SU-DHL-6 (cell line): ENCODE data around the gene SMURF1.

ENCODE experiments used
- H2AFZ ChIP-seq: fragments of 200-600 bp; sonication (generic); 2 replicates; pipeline ENCODE4 v1.6.1; 2014; ENCODE audit warnings: low read depth, mild to moderate bottlenecking, moderate library complexity, mixed read lengths, antibody characterized with exemption, low read length; ENCODE audit not compliant: severe bottlenecking
- H3F3A ChIP-seq: fragments of 200-600 bp; shearing (Covaris generic); 2 replicates; pipeline ENCODE4 v1.6.0; 2016; ENCODE audit warnings: antibody characterized with exemption, mild to moderate bottlenecking; ENCODE audit not compliant: insufficient read depth
- H3K27ac ChIP-seq: fragments of 200-600 bp; sonication (generic); 2 replicates; pipeline ENCODE4 v1.5.1; 2016; ENCODE audit warnings: low read depth, mild to moderate bottlenecking, low read length, moderate library complexity, mixed read lengths
- H3K27me3 ChIP-seq: fragments of 200-600 bp; sonication (generic), shearing (Covaris generic); 2 replicates; pipeline ENCODE4 v1.6.0; 2014; ENCODE audit warnings: mild to moderate bottlenecking, low read length
- H3K36me3 ChIP-seq: fragments of 200-600 bp; sonication (generic); 2 replicates; pipeline ENCODE4 v1.6.1; 2014; ENCODE audit warnings: mild to moderate bottlenecking, low read length, mixed read lengths
- H3K4me2 ChIP-seq: fragments of 300-600, 200-600 bp; shearing (Covaris generic), sonication (generic); 2 replicates; pipeline ENCODE4 v1.6.0; 2014; ENCODE audit warnings: low read length, low read depth, mild to moderate bottlenecking; ENCODE audit not compliant: poor library complexity, severe bottlenecking
- H3K4me3 ChIP-seq: fragments of 200-600 bp; sonication (generic); 2 replicates; pipeline ENCODE4 v1.5.1; 2014; ENCODE audit warnings: antibody characterized with exemption, low read length, mild to moderate bottlenecking, mixed read lengths; ENCODE audit not compliant: insufficient read depth, poor library complexity, severe bottlenecking
- H3K79me2 ChIP-seq: fragments of 200-600 bp; sonication (generic); 2 replicates; pipeline ENCODE4 v1.6.1; 2014; ENCODE audit warnings: mild to moderate bottlenecking, low read length, moderate library complexity; ENCODE audit not compliant: insufficient read depth
- H3K9ac ChIP-seq: fragments of 200-600 bp; sonication (generic); 2 replicates; pipeline ENCODE4 v1.7.0; 2014; ENCODE audit warnings: mild to moderate bottlenecking, low read length
- H3K9me2 ChIP-seq: fragments of 200-600 bp; sonication (generic); replicated peaks from 2 replicates; pipeline ENCODE4 v1.6.1; 2014; ENCODE audit warnings: low read length; ENCODE audit not compliant: insufficient read depth
- H3K9me3 ChIP-seq: fragments of 200-600 bp; sonication (generic); 2 replicates; pipeline ENCODE4 v1.6.1; 2014; ENCODE audit warnings: low read length, mixed read lengths; ENCODE audit not compliant: insufficient read depth
- H4K20me1 ChIP-seq: fragments of 200-600 bp; sonication (generic); 2 replicates; pipeline ENCODE4 v1.6.1; 2014; ENCODE audit warnings: low read depth, mild to moderate bottlenecking, antibody characterized with exemption, low read length, moderate library complexity, mixed read lengths
- CTCF ChIP-seq: fragments of 200-600 bp; sonication (generic); IDR thresholded peaks from one replicate; pipeline ENCODE4 v1.5.1; 2017; ENCODE audit warnings: antibody characterized with exemption, mild to moderate bottlenecking, low read length, moderate library complexity; ENCODE audit not compliant: insufficient read depth, poor library complexity, severe bottlenecking
- EZH2phosphoT487 ChIP-seq: fragments of 200-600 bp; sonication (generic), shearing (Covaris generic); conservative IDR thresholded peaks from 2 replicates; pipeline ENCODE4 v1.6.1; 2018; ENCODE audit warnings: mild to moderate bottlenecking, antibody characterized with exemption, low read length, moderate library complexity, mixed read lengths

Gene SMURF1

GRCh38 chr7:99038086-99038855 lies 105.6 kb downstream of the SMURF1 start:
- Histone ChIP-seq H3K9ac (no peak overlapping the region), H3K27me3 (no peaks in the 10 kb centered on the region), H2AFZ (no peak overlapping the region), H4K20me1 (no peaks in the 10 kb centered on the region), H3K36me3 (0 out of 2 replicates have a peak, but pooled peaks cover 8% of the 10 kb centered on the region), H3F3A (no peaks in the 10 kb centered on the region), H3K9me3 (no peaks in the 10 kb centered on the region), H3K27ac (no peak overlapping the region), H3K4me2 (no peak overlapping the region), H3K9me2 (no peaks in the 10 kb centered on the region), H3K79me2 (no peaks in the 10 kb centered on the region), H3K4me3 (no peak overlapping the region)
- no peak for TF ChIP-seq CTCF
- no peak for TF ChIP-seq EZH2phosphoT487

- H3K4me2 ChIP-seq, result no peak overlapping the region
- H4K20me1 ChIP-seq, result no peaks in the 10 kb centered on the region
- no peak overlapping the region for H3K4me3 ChIP-seq
- H3K27me3 ChIP-seq, result no peaks in the 10 kb centered on the region
- no peak overlapping the region for H3K9ac ChIP-seq
- H2AFZ ChIP-seq, result no peak overlapping the region
- no peaks in the 10 kb centered on the region for H3K79me2 ChIP-seq
- no peaks in the 10 kb centered on the region for H3F3A ChIP-seq
- no peaks in the 10 kb centered on the region for H3K9me2 ChIP-seq
- H3K9me3 ChIP-seq, result no peaks in the 10 kb centered on the region
- 0 out of 2 replicates have a peak, but pooled peaks cover 8% of the 10 kb centered on the region for H3K36me3 ChIP-seq
- TF ChIP-seq EZH2phosphoT487 (no peak), CTCF (no peak)
- no peak overlapping the region for H3K27ac ChIP-seq
Measured at GRCh38 chr7:99037327-99037940, 106.5 kb downstream of the SMURF1 start.

GRCh38 chr7:99036546-99037111 lies 107.3 kb downstream of the SMURF1 start:
- H3K27me3 ChIP-seq, result no peaks in the 10 kb centered on the region

More at GRCh38 chr7:99036546-99037111, 107.3 kb downstream of the SMURF1 start:
- Histone ChIP-seq H3K9ac (no peak overlapping the region), H2AFZ (no peak overlapping the region), H3K4me3 (no peak overlapping the region), H3K4me2 (no peak overlapping the region), H3K27ac (no peak overlapping the region), H3K36me3 (peaks cover 11% of the 10 kb centered on the region; the same call in 1 of the 2 replicates), H3K9me2 (no peaks in the 10 kb centered on the region), H3K79me2 (no peaks in the 10 kb centered on the region), H4K20me1 (no peaks in the 10 kb centered on the region), H3K9me3 (no peaks in the 10 kb centered on the region), H3F3A (no peaks in the 10 kb centered on the region)
- TF ChIP-seq EZH2phosphoT487 (no peak), CTCF (peak; percentile 49)
